C4-2B (cell line): ENCODE data around the gene OR5H14.
"Not testable (repeated sequence)": the region's sequence is repeated elsewhere in the genome, so short reads cannot be mapped to it uniquely, and the experiment has no call there.

Experiments
- ZFX ChIP-seq: fragments of 450-650 bp; IDR thresholded peaks from 2 replicates; pipeline ENCODE4 v1.6.1; 2017
- TF ChIP-seq, protein P1 (sequence below): fragments of 450-650 bp; conservative IDR thresholded peaks from 2 replicates; pipeline ENCODE4 v1.5.1; 2017; ENCODE audit warnings: mild to moderate bottlenecking

DNA sequence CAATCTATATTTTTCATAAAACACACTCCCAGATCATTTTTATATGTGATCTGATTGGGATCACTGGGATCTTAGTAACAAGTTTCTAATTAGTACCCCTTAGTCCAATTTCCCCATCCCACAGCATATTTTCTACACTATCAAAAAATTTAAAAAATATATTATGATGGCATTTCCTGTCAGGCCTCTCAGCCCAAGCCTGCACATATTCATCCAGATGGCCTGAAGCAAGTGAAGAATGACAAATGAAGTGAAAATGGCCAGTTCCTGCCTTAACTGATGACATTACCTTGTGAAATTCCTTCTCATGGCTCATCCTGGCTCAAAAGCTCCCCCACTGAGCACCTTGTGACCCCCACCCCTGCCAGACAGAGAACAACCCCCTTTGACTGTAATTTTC, 43.6 kb downstream of the OR5H14 start:
- TF ChIP-seq, protein P1, sequence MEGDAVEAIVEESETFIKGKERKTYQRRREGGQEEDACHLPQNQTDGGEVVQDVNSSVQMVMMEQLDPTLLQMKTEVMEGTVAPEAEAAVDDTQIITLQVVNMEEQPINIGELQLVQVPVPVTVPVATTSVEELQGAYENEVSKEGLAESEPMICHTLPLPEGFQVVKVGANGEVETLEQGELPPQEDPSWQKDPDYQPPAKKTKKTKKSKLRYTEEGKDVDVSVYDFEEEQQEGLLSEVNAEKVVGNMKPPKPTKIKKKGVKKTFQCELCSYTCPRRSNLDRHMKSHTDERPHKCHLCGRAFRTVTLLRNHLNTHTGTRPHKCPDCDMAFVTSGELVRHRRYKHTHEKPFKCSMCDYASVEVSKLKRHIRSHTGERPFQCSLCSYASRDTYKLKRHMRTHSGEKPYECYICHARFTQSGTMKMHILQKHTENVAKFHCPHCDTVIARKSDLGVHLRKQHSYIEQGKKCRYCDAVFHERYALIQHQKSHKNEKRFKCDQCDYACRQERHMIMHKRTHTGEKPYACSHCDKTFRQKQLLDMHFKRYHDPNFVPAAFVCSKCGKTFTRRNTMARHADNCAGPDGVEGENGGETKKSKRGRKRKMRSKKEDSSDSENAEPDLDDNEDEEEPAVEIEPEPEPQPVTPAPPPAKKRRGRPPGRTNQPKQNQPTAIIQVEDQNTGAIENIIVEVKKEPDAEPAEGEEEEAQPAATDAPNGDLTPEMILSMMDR: not testable (repeated sequence)
- not testable (repeated sequence) for TF ChIP-seq ZFX
